Heart left ventricle (tissue), 16 donors: ENCODE data around the gene DUS1L. TPM values are rescaled to one million over a fixed set of nuclear protein-coding genes. Genes with fewer than 3 reads are reported as not detected.

ENCODE experiments used
- ATAC-seq, 4 donors: fragments of 200-7000 bp; cut with Tn5 transposase; one replicate each; pipeline ENCODE4 v1.9.1; 2020 to 2022; ENCODE audit warnings: moderate library complexity in 4 of 4, mild to moderate bottlenecking in 3 of 4, moderate number of reproducible peaks in 1 of 4
- DNase-seq, 5 donors: peaks; one replicate each; pipeline ENCODE4 v3.0.0-alpha.2; 2020
- H3K27ac ChIP-seq, 12 donors: fragments of 200-600 bp; sonication (generic) in 4 of 12; one replicate each; pipeline versions ENCODE4 v1.5.0 to v1.8.0; 2016 to 2022; ENCODE audit warnings: mild to moderate bottlenecking in 2 of 12
- H3K27me3 ChIP-seq, 9 donors: fragments of 200-600 bp; sonication (generic) in 2 of 9; one replicate each; pipeline versions ENCODE4 v1.5.1 to v1.8.0; 2016 to 2022; ENCODE audit warnings: mild to moderate bottlenecking in 3 of 9
- H3K36me3 ChIP-seq, 9 donors: fragments of 200-600 bp; sonication (generic) in 2 of 9; one replicate each; pipeline versions ENCODE4 v1.5.0 to v1.8.0; 2018 to 2022; ENCODE audit warnings: mild to moderate bottlenecking in 2 of 9
- H3K4me1 ChIP-seq, 12 donors: fragments of 200-600 bp; sonication (generic) in 4 of 12; one replicate each; pipeline versions ENCODE4 v1.5.0 to v1.8.0; 2016 to 2022; ENCODE audit warnings: mild to moderate bottlenecking in 3 of 12
- H3K4me3 ChIP-seq, 12 donors: fragments of 200-600 bp; sonication (generic) in 4 of 12; one replicate each; pipeline versions ENCODE4 v1.5.0 to v1.8.0; 2017 to 2022; ENCODE audit warnings: mild to moderate bottlenecking in 9 of 12, moderate library complexity in 4 of 12
- H3K9me3 ChIP-seq, 12 donors: fragments of 200-600 bp; sonication (generic) in 4 of 12; one replicate each; pipeline versions ENCODE4 v1.5.0 to v1.8.0; 2016 to 2022; ENCODE audit warnings: mild to moderate bottlenecking in 1 of 12
- CTCF ChIP-seq, 12 donors: fragments of 200-600 bp; sonication (generic) in 4 of 12; IDR thresholded peaks; one replicate each; pipeline versions ENCODE4 v1.5.0 to v1.8.0; 2018 to 2022; ENCODE audit warnings: antibody characterized with exemption in 12 of 12, mild to moderate bottlenecking in 5 of 12
- POLR2A ChIP-seq, 2 donors: fragments of 450-650 bp; IDR thresholded peaks; one replicate each; pipeline ENCODE4 v1.6.1; 2017; ENCODE audit warnings: antibody characterized with exemption in 2 of 2, mild to moderate bottlenecking in 2 of 2, moderate library complexity in 2 of 2
- WGBS, 4 donors: extraction: QIAGEN DNeasy Blood & Tissue Kit in 2 of 4; methylation state at CpG; one replicate each; pipeline versions ENCODE4 v1.1.5 to v1.1.7; 2013 to 2018; 5-methylcytosine and 5-hydroxymethylcytosine counted together
- intact Hi-C, 10 donors: fragments of 100-400 bp; cut with DNase I; formaldehyde crosslinking; loops; one replicate each; pipeline versions ENCODE4 v1.11.1 to v1.14.2; 2022
- polyA plus RNA-seq, 2 donors: library from polyadenylated mRNA; stranded (reverse); fragments of 200-250 nt; gene quantifications; one replicate each; pipeline ENCODE4 v1.2.3, GENCODE V29; 2013
- total RNA-seq, 9 donors: library from RNA; depleted of rRNA in 2 of 9; stranded (reverse); fragments of >200 nt in 2 of 9; fragmentation: NEBNext Ultra II Directional in 3 of 9; extraction: Animal tissue kit (Norgen Biotek cat#: 25700) in 3 of 9; gene quantifications; one replicate each; pipeline versions ENCODE4 v1.1.0 to v1.2.4, GENCODE V29; 2016 to 2023
- donor health status: ischemic (EF 13 %, LVEDD 7.1; RV severe dilation, severe dysfunction).
- donor health status: healthy with polysubstance abuse.
- donor health status: DM: no; HTN: yes; CAD: no.
- donor health status: DM: no; HTN: no; CAD: no.
- donor health status: ischemic (EF 25% LVEDD 6.9; RV normal size, moderate dysfunction).
- donor health status: ischemic (EF 25% LVEDD 5.7; RV mildly dilated, moderate dysfunction).
- donor health status: healthy.
- donor health status: DM: yes; HTN: yes; CAD: no.
- donor health status: ischemic (EF 35%, LVEDD 5.7; RV mildly dilated, moderate dysfunction).
- donor health status: nonischemic (EF 11% LVEDD 7.7; RV severe dilation, severe dysfunction).
- donor health status: DM: yes; HTN: yes; CAD: no.
- donor health status: PGD.
- donor health status: ischemic (EF 29% LVEDD 5.4; RV normal size, mild dysfunction).
- donor health status: nonischemic (EF 23%, LVEDD 6.1; RV moderate dilation, normal function).

The DUS1L gene
- total and polyA plus RNA-seq, 11 donors: 41.5 to 113 (median 60.4) TPM

GRCh38 chr17:82035956-82036633 lies 29.5 kb downstream of the DUS1L start:
- 76 to 88% (median 80%) methylated on average over 12 to 20 of the region's 20 CpGs for WGBS, 4 donors
- Histone ChIP-seq H3K4me1 (peaks cover 4 to 36% (median 19%) of the 10 kb centered on the region in 12 donors), H3K27me3 (peaks cover 0 to 9% (median 0%) of the 10 kb centered on the region in 9 donors), H3K27ac (peak overlapping the region in 5 of 12 donors; percentile 91 to 98 (median 93)), H3K36me3 (peaks cover 0 to 5% (median 0%) of the 10 kb centered on the region in 9 donors), H3K4me3 (peak overlapping the region in 10 of 12 donors; percentile 49 to 92 (median 73)), H3K9me3 (no peaks in the 10 kb centered on the region)
- intact Hi-C loops: loop anchor here in 3 of 10 donors (5.0 to 10.0 kb wide), 3 partner anchors 61 to 289 kb away; partner anchors contain the start of gene FASN (in 1 of the 3)
- TF ChIP-seq POLR2A (IDR thresholded peaks at IDR 0.05): no peak
- TF ChIP-seq CTCF (IDR thresholded peaks at IDR 0.05): no peak
- ATAC-seq (peak in 1 of 4 donors; percentile 1), DNase-seq (no peak)

DNA sequence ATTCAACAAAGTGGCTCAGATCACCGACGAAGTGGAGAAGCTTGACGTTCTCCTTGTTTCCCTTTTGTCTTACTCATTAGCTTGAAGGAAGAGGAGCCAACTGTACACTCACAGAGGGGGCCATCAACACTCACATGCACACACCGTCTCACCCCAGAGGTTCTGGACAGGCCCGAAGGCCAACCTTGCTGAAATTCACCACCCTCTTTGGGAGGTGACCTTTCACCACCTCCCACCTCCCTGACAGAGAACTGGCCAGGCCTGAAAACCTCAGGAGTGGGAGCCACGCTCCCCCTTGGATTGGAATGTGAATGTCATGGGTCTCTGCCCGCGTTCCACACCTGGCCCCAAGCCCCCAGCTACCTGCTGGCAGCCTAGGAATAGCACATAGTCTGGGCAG lies 30.1 kb downstream of the DUS1L start:
- Histone ChIP-seq H3K9me3 (no peaks in the 10 kb centered on the region), H3K36me3 (peaks cover 0 to 5% (median 0%) of the 10 kb centered on the region in 9 donors), H3K27me3 (peaks cover 0 to 9% (median 0%) of the 10 kb centered on the region in 9 donors), H3K27ac (no peak overlapping the region), H3K4me3 (no peak overlapping the region), H3K4me1 (peaks cover 4 to 42% (median 24%) of the 10 kb centered on the region in 12 donors)
- no peak for ATAC-seq
- no peak for TF ChIP-seq POLR2A (IDR thresholded peaks at IDR 0.05)
- TF ChIP-seq CTCF (IDR thresholded peaks at IDR 0.05): no peak
- WGBS, 4 donors: 76 to 91% (median 90%) methylated on average over 5 to 8 of the region's 8 CpGs
- no peak for DNase-seq
- intact Hi-C loops: loop anchor here in 3 of 10 donors (5.0 to 10.0 kb wide), 3 partner anchors 62 to 289 kb away; partner anchors contain the start of gene FASN (in 1 of the 3)

- Histone ChIP-seq H3K9me3 (no peaks in the 10 kb centered on the region), H3K36me3 (peaks cover 0 to 5% (median 0%) of the 10 kb centered on the region in 9 donors), H3K27ac (no peak overlapping the region), H3K27me3 (peaks cover 0 to 9% (median 0%) of the 10 kb centered on the region in 9 donors), H3K4me3 (no peak overlapping the region), H3K4me1 (peaks cover 6 to 52% (median 32%) of the 10 kb centered on the region in 12 donors)
- ATAC-seq: no peak
- no peak for DNase-seq
- 74 to 83% (median 81%) methylated on average over 23 of the region's 23 CpGs for WGBS, 4 donors
- no peak for TF ChIP-seq CTCF (IDR thresholded peaks at IDR 0.05)
- no peak for TF ChIP-seq POLR2A (IDR thresholded peaks at IDR 0.05)
- intact Hi-C loops: loop anchor here in 5 of 10 donors (5.0 to 10.0 kb wide), 5 partner anchors 63 to 290 kb away; partner anchors contain the start of gene FASN (in 1 of the 5)
Observed at GRCh38 chr17:82034371-82035011, 31.1 kb downstream of the DUS1L start.
